Measurements from ENCODE around the gene NCBP2. TPM values are rescaled to one million over a fixed set of nuclear protein-coding genes. Genes with fewer than 3 reads are reported as not detected.

NCBP2 gene
- 37.3 TPM for total RNA-seq (ENCODE audit: insufficient read depth, low replicate concordance)

DNA sequence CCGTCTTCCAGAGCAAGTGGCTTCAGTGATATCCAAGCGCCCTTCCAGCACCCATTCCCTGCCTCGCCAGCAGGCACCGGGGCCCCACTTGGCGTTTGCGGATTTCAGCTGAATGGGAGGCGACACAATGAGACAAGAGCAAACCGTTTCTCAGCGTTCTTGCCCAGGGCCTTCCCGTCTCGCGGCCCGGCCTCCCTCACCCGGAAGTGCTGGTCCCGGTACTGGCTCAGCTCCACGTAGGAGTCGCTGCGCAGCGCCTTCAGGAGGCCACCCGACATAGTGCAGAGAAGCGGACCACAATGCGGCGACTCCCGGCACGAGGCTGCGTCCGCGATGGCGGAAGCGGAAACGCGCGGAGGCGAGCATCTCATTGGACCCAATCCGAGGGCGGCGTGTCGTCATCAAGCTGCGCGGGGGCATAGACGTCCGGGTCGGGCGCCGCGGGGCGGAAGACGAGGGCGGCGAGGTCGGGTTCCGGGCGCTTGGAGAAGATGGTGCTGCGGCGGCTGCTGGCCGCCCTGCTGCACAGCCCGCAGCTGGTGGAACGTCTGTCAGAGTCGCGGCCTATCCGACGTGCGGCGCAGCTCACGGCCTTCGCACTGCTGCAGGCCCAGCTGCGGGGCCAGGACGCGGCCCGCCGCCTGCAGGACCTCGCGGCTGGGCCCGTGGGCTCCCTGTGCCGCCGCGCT, at the start of gene NCBP2:
Gene NCBP2, minus strand, starts transcription at position 303 of the 689 bp plus-strand sequence. Its CDS starts 25 bp downstream, at position 278.
- DNase-seq (ENCODE audit: low spot score) = peak; percentile 98

DNA sequence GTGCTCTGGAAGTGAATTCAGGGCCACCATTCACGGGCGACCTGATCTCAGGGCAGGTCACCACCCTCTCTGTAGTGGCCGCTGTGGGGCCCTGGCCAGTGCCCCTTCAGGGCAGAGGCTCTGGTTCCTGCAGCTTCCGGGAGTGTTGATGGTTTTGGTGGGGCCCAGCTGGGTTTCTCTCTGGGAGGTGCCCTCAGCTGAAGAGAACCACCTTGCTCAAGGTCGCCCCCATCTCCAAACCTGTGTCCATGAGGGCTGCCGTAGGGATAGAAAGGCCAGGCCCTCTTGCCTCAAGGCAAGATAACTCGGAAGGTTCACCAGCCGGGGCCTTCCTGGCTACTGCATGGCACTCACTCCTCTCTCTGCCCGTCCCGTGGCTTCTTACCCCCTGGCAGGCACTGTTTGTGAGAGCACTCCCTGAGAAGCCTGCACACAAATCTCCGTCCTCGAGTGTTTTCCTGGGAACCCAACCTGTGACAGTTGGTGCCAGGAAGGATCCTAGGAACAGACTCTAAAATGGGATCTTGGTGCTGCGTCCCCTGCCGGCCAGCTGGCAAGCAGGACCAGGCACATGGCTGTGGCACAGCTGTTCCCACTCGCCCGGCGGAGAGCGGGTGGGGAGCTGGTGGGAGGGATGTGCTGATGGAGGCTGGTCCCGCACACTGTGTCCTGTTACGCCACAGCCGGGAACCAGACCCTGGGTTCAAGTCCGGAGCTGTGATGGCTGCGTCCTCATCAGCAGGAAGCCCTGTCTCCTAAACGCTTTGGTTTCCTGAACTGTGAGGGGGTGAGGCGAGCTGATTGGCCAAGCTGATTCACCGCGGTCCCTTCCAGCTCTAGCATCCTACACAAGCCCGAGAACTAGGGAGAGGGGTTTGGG, 49.5 kb upstream of the NCBP2 start:
- DNase-seq (ENCODE audit: low spot score) = no peak

DNA sequence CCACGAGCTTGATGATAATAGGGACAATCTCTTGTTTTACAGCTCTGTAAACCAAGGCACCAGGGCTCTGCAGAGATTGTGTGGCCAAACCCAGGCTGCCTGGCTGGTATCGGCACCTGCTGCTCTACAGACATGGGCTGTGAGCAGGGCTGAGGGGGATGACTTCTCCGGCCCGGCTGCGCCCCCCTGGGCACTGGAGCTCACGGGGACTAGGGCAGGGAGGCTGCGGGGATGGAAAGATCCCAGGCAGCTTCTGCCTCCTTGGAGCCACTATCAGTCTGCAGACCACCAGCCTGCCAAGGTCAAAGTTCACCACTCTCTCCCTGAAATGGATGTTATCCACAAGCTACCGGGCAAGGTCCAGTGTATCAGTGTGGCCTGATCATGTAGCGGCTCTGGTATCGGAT, 48.3 kb upstream of the NCBP2 start:
- no peak for DNase-seq (ENCODE audit: low spot score)

DNA sequence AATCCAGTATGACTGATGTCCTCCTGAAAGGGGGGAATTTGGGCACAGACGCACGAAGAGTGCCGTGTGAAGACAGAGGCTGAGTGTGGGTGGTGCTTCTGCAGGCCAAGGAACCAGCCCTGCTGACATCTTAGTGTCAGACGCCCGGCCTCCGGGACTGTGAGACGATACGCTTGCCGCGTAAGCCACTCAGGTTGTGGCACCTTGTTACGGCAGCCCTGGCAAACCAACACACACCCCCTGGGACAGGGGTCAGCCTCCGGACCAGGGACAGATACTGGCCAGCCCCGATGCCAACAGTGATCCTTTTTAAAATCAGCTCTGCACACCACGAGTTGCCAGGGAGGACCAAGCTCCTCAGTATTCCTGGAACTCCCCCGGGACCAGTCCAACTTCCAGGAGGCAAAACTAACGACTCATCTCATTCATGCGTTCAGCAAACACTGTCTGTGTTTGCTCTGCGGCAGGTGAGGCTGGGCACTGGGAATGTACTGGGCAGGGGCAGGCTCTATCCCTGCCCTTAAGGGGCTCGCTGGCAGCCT, 47.5 kb upstream of the NCBP2 start:
- DNase-seq (ENCODE audit: low spot score) = no peak

DNA sequence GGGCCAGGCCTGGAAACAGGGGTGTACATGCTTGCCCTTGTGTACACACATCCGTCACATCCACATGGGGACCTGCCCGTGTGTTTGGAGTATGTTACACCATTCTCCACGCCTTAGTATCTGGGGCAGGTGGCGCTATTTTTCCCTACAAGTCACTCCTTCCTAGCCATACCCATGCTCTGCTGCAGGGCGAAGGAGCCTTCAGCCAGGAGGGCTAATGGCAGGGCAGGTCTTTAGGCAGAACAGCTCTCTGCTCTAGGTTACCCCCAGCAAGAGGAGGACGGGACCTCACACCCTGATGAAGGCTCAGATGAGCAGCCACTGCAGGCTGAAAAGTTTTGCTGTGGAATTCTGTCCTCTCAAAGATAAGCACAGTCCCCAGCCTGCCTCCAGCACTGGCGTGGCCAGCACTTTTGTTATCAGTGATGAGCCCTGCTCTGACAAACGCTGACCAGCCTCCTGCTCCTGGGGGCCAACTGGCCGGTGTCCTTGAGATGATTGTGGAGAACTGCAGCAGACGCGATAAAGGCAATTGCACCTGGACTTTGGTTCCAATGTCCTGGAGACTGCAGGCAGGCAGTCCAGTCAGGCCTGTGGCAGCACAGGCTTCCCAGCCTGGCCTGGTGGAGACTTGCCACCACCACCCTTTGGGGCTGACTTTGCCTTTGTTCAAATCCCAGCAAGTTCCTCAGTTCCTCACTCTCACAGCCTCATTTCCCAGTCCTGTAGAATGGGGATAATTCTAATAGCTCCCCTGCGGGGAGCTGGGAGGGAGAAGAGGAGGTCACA, 46.1 kb upstream of the NCBP2 start:
- no peak for DNase-seq (ENCODE audit: low spot score)

DNA sequence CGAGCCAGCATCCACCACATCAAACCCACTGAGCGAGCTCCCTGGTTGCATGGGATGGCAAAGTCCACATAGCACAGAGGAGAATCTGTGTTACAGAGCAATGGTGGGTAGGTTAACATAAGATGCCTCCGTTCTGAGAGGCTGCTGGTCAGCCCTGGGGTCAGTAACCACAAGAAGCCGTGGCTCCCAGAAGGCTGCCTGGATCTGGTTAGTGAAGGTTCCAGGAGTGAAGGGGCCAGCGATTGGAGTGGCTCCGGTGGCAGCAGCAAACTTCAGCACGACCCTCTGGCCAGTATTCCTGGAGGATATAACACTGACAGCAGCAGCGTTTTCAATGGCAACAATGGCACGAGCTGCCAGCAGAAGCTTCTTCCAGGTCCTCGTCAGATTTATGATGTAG, 44.7 kb upstream of the NCBP2 start:
- DNase-seq (ENCODE audit: low spot score) = no peak

DNA sequence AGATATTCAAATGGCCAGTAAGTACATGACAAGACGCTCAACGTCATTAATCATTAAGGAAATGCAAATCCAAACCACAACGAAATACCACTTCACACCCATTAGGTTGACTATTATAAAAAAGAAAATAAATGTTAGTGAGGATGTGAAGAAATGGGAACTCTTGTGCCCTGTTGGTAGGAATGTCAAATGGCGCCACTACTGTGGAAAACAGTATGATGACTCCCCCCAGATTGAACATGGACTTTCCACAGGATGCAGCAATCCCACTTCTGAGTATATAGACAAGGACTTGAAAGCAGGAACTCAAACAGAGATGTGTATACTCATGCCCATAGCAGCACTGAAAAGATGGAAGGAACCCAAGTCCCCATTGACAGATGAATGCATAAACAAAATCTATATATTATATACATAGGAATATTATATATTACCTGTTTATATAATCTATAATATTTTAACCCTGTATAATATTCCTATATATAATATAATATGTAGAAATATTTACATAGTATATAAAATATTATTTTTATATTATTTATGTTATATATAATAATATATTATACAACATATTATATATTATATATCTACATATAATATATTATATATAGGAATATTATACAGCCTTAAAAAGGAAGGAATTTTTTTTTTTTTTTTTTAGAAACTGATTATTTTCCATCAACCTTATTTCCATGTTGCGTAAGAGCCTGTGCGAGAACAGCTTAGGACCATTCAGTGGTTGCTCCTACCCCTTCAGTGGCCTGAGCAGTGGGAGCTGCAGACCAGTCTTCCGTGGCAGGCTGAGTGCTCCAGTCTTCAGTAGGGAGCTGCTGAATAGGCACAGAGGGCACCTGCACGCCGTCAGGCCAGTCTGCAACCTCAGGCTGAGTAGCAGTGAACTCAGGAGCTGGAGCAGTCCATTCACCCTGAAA, 43.9 kb upstream of the NCBP2 start:
- no peak for DNase-seq (ENCODE audit: low spot score)

DNA sequence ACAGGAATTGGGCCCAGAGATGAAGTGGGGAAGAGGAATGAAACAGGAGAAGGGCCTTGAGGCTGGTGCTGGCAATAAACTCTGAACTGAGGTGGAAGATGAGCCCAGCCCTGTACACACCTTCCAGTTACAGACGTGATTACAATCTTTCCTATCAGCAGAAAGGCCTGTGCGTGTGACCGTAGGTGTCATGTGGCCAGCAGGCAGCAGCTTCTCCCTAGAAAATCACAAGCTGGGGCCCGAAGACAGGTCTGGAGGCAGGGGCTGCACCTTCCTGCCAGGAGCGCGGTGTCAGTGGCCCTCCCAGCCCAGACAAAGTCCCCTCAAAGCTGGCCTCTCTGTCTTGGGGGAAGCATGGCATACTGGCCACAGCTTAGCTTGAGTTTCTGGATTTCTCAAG, 43.0 kb upstream of the NCBP2 start:
- DNase-seq (ENCODE audit: low spot score) = no peak

DNA sequence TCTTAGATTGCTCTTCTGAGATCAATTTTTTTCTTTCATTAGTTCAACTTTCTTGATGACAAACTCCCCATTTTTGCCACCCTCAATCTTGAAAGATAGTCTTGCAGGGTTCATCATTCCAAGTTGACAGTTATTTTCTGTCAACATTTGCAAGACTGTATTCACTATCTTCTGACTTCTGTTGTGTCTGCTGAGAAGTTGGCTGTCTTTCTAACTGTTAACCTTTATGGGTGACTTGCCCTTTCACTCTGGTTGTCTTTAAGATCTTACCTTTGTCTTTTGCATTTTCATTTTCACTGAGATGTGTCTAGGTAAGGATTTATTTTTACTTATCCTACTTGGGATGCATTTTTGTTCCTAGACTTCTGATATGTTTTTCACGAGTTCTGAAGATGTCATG, 40.9 kb upstream of the NCBP2 start:
- no peak for DNase-seq (ENCODE audit: low spot score)

DNA sequence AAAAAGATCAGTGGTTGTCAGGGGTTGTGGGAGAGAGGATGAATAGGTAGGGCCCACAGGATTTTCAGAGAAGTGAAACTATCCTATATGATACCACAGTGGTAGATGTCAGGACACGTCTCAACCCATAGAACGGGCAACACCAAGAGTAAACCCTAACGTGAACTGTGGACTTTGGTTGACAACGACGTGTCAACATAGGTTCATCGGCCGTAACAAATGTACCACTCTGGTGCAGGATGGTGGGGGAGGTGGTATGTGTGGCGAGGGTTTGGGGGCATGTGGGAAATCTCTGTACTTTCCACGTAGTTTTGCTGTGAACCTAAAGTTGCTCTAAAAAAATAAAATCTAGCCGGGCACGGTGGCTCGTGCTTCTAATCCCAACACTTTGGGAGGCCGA, 39.3 kb upstream of the NCBP2 start:
- DNase-seq (ENCODE audit: low spot score) = no peak

DNA sequence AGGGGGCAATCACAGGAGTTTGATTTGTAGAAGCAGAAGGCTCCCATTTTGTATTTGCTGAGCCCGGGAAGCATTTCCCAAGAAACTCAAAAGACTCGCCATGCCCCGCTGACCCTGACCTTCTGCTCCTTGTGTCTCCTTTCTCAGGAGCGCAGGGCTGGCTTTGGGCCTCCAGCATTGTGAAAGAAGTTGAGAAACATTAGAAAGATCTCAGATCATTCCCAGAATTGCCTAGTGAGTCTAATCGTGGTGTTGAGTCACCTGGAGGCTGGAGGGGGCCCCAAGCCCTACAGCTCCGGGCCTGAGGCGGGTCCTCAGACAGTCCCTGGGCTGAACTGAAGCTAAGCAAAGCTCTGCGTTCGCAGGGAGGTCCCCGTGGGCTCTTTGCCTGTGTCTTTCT, 37.2 kb upstream of the NCBP2 start:
- DNase-seq (ENCODE audit: low spot score) = peak; percentile 18

DNA sequence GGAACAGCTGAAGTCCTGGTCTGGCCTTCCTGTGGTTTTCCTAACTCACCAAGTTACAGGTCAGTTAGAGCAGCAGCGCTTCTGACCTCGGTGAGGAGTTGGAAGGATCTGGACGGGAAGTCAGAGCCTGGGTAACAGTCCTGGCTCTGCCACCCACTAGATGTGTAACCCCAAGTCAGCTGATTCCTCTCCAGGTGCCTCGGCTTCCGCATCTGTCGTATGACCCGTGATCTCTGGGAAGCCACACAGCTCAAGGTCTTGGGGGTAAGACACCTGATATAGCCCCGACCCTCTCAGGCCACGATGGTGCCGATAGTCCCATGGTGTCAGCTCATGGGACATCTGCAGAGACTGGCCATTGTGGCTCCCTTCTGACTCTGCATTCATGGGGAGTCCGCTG, 34.6 kb upstream of the NCBP2 start:
- no peak for DNase-seq (ENCODE audit: low spot score)

DNA sequence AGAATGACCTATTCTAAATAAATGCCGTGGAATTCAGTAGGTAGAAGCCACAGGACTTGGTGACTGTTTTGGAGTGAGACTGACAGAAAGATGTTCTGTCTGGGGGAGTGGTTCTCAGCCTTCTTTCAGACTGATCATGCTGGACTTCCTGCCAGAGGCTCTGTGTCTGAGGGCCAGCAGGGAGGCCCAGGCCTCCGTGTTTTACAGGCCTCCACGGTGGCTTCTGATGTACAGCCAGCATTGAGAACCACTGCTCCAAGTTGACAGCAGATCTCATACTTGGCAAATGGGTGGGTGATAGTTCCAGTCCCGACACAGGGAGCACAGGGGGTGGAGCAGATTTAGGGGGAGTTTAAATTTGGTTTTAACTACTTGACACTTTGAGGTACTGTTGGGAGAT, 33.0 kb upstream of the NCBP2 start:
- DNase-seq (ENCODE audit: low spot score) = no peak

DNA sequence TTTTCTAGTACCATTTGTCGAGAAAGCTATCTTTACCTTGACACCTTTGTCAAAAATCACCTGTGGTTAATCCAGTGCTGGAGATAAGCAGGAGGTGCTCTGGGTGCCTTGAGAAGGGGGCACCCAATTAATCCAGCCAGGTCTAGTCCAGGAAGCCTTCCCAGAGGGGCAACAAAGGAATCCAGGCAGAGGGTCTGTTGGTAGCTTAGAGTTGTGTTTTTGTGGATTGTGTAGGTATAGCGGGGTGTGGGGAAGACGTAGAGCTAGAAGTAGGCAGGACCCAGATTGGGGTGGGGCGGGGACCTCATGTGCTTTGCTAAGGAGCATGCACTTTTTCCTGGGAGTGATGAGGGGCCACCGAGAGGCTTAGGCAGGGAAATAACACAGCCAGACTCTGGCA, 32.3 kb upstream of the NCBP2 start:
- no peak for DNase-seq (ENCODE audit: low spot score)

DNA sequence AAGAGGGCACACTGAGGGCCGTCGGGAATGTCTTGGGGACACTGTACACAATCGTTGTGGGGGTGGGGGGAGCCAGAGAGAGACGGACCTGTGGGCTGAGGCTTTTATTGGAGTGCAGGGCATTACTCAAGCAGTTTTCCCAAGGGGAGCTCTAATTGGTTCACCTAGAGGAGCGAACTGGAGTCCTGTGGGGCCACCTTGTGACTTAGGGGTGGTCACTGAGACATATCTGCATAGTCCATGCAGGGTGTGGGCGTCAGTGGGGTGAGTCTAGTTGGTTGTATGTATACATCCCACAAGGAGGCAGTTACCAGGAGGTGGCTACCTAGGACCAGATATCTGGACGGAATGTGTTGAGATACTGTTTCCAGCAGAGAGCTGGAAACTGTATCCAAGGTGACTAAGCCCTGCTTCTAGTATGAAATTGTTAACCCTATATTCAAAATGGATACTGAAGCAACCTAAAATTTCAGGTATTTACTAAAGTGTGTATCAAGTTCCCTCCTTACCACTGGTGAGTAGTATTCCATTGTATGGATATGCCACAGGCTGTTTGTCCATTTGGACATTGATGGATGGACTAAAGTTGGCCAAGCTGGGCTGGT, 28.9 kb upstream of the NCBP2 start:
- DNase-seq (ENCODE audit: low spot score) = no peak

DNA sequence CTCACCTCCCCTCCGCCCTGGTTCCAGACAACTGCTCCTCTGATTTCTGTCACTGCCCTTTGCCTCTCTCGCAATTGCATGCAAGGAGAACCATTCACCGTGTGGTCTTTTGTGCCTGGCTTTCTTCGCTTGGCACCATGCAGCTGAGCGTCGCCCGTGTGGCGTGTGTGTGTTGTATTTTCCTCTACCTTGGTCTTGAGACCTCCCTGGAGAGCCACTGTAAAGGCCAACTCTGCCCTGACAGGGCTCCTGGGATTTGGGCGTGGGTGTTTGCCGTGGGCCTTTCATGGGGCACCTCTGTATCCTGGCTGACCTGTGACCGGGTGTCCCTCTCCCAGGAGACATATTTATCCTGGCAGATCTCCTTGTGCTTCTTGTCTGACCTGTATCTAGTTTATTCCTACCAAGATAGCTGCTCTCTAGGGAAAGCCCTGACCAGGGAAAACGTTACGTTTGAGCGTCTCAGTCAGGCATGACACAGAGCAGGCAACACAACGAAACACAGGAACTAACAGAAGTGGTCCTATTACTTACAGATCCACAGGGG, 28.3 kb upstream of the NCBP2 start:
- no peak for DNase-seq (ENCODE audit: low spot score)

DNA sequence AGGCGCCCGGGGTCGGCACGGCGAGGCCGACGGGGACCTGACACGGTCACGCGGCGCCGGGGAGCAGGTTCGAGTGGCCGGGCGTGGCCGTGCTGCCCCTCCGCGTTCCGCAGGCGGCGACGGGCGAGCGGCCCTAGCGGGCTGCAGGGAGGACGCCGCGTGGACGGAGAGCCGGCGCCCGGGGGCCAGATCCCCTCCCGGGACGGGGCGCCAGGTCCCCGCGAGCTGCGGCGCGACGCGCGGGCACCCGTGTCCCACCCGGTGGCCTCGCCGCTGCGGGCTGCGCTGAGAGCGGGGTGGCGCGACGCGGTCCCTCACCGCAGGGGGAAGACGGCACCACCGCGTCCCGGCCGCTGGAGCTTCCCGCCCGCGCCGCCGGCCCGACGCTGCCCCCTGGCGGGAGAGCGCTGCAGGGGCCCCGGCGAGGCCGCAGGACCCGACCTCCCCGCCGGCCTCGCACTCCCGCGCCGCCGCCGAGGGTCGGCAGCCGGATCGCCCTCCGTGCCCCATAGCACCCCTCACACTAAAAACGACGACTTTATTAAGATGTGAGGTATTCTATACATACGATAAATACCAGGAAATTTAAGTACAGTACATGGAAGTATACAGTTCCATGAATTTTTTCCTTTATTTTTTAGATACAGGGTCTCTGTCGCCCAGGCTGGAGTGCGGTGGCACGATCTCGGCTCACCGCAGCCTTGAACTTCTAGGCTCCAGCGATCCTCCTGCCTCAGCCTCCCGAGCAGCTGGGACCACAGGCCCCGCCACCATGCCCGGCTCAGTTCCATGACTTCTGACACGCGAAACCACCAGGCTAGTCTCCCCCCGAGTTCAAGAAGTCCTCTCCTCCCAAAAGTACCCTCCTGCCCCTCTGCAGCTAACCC, 27.6 kb upstream of the NCBP2 start:
- DNase-seq (ENCODE audit: low spot score) = peak; percentile 51

DNA sequence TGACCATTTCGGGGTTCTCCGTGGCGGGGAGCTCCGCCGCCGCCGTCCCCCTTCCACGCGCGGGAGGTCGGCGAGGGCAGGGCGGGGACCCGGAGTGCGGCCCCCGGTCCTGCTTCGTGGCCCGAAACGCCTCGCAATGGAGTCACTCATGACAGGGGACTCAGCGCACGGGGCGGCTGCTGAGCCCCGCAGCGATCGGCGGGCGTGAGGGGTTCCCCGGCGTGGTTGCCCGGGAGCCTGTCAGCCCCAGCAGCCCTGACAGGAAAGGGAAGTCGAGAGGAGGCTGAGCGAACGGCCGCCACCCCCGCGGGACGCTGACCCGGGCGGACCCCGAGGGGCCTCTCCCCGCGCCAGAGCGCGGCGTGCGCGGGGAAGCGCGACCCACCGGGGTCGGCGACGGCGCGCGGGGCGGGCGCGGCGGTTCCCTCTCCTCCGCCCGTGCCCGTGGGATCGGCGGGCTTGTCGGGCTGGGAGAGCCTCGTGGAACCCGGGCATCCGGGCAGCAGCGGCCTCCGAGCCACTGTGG, 26.9 kb upstream of the NCBP2 start:
- peak; percentile 12 for DNase-seq (ENCODE audit: low spot score)

Data from umbilical cord (tissue), 2 donors.